ENCODE data around the gene RSL1D1.
A peak's percentile ranks its signal among the peaks of the same experiment; 100 is the strongest.

Gene RSL1D1

DNA sequence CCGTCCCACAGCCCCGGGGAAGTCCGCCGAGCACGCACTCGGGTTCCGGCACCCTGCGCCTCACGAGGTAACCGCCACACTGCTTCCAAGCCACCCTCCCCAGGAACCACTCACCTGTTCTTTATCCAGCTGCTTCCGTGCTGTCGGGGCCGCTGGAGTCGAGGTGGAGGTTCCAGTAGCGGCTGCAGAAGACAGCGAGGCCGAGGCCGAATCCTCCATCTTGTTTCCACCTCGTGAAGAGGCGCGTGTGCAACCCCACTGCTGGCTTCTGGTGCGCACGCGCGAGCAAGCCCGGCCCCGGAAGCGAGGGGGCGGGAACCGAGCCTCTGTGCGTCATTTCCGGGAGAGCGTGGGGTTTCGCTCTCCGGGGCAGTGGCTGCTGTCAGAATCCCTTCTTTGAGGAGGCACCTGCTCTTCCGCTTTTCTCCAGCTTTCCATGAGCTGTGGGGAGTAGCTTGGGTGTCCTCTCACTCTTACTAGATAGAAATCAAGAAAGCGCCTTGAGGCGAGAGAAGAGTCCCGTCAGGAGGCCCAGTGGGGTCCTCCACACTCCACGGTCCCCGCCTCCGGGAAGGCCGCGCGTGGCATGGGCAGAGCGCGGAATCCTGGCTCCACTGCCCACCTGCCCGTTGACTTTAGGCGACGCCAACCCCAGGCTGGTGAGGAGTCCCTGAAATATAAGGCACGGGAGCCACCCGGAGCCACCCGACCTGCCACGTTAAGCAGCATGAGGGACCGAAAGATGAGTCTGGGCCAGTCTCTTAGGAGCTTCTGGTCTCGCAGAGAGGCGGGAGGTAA is at the start of gene RSL1D1:
Gene RSL1D1 (minus strand): TSS at position 249 of the 798 bp plus-strand sequence. CDS start 30 bp downstream, at position 219.
- peak; percentile 82 for DNase-seq

DNA sequence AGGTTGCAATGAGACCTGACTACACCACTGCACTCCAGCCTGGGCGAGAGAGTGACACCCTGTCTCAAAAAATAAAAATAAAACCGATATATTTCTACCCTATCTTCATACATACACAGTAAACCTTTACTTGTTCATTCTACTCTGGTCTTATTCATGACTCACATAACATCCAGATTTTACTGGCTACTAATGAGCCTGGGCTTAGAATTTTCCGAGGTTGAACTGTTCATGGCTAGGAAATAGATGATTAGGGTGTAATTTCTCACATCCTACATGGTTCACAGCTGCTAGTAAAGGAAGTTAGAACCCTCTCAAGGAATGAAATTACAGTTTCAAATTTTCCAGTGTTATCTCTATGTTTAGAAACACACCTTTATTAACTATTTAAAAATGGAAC is 49.7 kb upstream of the RSL1D1 start:
- DNase-seq: no peak

GRCh38 chr16:11896486-11897176 is 45.3 kb upstream of the RSL1D1 start:
- no peak for DNase-seq

GRCh38 chr16:11893571-11893970 is 42.2 kb upstream of the RSL1D1 start:
- no peak for DNase-seq

- no peak for DNase-seq
Observed at GRCh38 chr16:11892761-11893160, 41.4 kb upstream of the RSL1D1 start.

GRCh38 chr16:11890231-11890965 is 39.1 kb upstream of the RSL1D1 start:
- no peak for DNase-seq

DNA sequence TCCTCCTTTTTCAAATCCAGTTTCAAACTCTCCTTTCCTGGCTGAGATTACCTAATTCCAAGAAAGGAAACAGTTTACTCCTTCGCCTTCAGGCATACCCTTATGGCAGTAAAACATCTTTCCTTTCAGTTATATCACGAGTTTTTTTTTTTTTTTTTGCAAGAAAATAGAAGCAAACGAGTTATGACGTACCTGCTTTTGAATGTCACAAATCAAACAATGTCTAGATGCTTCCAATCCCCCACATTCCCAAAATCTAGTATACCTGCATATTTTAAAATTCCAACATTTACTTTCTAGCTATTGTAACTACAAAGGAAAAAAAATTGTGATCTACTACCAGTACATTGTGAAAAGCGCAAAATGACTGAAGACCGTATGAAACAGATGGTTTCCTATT is 35.5 kb upstream of the RSL1D1 start:
- DNase-seq: no peak

- DNase-seq: no peak
Observed at GRCh38 chr16:11884035-11884434, 32.7 kb upstream of the RSL1D1 start.

DNA sequence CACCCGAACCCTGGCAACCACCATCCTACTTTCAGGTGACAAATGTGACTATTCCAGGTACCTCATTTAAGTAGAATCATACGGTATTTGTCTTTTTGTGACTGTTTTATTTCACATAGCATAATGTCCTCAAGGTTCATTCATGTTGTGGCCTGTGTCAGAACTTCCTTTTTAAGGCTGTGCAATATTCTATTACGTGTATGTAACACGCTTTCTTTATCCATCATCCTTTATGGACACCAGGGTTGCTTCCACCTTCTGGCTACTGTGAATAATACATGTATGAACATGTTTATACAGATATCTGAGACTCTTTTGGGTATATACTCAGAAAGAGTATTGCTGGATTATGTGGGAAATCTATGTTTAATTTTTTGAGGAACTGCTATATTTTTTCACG is 28.7 kb upstream of the RSL1D1 start:
- no peak for DNase-seq

DNA sequence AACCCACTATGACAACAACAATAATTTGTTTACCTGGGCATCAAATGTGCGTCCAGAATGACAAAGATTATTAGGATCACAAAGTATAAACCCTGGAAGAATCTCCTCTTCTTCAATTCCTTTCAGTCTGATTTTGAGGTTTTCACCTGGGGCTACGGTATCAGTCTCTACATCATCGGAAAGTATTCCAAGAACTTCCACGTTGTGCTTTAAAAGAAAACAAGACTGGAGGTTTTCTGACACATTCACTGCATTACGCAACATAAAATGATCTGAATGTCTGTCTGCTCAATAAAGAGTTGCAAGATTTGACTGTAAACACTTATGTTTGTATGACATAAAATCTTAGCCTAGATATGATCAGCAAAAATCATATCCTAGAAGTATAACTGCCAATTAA is 26.0 kb upstream of the RSL1D1 start:
- no peak for DNase-seq

GRCh38 chr16:11876306-11876705 is 25.0 kb upstream of the RSL1D1 start:
- DNase-seq: no peak

GRCh38 chr16:11875721-11876120 is 24.4 kb upstream of the RSL1D1 start:
- no peak for DNase-seq

- no peak for DNase-seq
Observed at GRCh38 chr16:11871193-11871592, 19.9 kb upstream of the RSL1D1 start.

GRCh38 chr16:11870399-11870798 is 19.1 kb upstream of the RSL1D1 start:
- no peak for DNase-seq

DNA sequence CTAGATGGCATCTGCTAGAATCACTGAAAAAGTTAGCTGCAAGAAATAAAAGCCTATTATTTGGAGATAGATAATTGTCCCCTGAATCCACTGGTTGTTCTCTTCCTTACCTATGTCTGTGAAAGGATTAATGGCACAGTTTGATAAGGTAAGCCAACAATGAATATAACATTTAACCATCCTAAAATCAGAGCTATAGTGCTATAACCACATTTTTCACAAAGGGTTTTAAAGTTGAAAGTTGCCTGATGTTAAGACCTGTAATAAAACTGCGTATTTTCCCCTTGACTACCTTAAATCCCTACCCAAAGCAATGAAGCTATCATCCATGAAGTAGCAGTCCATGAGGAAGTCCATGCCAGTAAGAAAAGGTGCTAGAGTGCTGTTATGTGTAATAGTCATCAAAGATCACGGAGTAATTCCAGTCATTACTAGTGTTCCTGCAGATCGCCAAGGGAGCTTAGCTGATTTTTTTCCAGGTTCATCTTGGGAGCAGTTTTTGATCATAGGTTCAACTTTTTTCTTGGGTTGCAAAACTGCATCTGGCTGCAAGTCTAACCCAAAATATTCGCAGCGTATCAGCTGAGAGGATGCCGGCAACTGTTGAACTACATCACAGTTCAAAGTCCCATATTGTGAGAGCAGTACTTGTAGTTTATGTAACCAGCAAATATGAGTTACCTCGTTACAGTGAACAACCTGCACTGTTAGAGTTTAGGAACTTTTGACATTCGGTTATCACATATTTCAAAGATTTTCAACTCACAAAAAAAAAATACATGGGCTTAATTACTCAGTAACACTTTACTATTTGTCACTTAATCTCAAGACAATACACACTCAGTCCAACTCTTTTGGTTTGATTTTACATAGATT is 18.2 kb upstream of the RSL1D1 start:
- DNase-seq: no peak

DNA sequence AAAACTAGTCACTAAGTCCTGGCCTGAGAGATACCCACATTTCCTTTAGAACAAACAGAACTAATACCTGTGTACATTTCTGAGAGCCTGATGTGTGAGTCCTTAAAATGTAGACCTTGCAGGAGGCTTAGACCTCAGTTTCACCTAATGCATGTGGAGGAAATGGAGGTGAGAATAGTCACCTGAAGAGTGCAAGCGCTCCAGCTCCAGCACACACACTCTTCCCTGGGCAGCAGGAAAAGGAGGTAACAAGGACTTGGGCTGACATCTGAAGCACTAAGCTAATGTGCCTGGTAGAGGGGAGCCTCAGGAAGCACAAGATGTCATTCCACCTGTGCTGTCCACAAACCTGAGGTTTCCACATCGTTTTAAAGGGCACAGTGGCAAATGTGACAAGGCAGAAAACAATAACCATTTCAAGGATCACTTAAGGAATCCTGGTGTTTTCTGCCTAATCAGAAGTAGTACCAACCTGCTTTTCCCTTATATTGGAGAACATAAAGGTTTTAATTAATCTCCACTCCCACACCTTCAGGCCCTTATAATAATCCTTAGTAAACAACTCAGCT is 17.2 kb upstream of the RSL1D1 start:
- no peak for DNase-seq

DNA sequence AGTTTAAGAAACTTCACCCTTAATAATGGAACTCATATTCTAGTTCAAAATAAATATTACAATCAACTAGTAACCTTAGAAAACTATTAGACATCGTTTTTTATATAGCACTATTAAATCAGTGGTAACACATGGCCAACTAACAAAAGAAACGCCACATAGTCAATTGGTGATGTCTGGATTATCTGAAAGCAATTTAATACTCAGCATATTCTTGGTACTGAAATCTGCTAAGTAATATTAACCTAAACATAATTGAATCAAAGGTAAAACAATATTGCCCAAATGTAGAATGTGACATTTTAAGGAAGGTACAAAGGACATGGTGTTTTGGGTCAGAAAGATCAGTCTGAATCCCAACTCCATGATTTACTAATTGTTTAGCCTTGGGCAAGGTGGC is 11.1 kb upstream of the RSL1D1 start:
- no peak for DNase-seq

- no peak for DNase-seq
Observed at GRCh38 chr16:11857161-11857560, 5.8 kb upstream of the RSL1D1 start.

DNA sequence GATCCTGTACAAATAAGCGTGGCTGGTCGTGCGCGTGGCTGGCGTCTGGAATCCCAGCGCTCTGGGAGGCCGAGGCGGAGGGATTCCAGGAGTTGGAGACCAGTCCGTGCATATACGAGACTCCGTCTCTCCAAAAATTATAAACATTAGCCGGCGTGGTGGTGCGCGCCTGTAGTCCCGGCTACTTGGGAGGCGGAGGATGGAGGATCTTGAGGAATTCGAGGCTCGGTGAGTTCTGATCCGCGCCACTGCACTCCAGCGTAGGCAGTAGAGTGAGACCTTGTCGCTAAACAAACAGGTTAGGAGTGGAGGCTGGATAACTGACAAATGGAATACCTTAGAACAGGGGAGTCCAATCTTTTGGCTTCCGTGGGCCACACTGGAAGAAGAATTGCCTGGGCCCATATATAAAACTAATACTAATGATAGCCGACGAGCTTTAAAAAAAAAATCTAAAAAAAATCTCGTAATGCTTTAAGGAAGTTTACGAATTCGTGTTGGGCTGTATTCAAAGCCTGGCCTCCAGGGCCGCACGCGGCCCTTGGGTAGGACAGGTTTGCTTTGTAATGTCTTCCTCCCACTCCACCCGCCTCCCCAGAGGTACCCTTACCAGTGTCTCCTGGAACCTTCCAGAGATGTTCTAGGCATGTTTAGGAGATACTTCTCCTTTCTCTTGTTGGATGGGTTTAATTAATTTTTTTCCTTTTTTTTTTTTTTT is 909 bp upstream of the RSL1D1 start:
- DNase-seq: no peak

DNA sequence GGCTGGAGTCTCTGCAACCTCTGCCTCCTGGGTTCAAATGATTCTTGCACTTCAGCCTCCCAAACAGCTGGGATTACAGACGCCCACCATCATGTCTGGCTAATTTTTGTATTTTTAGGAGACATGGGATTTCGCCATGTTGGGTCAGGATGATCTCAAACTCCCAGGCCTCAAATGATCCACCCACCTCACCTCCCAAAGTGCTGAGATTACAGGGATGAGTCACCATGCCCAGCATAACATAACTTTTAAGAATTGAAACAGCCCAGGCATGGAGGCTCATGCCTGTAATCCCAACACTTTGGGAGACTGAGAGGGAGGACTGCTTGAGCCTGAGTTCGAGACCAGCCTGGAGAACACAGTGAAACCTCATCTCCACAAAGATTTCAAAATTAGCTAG is 2.5 kb downstream of the RSL1D1 start:
- DNase-seq: no peak

GRCh38 chr16:11844499-11844898 is 6.8 kb downstream of the RSL1D1 start:
- no peak for DNase-seq

DNA sequence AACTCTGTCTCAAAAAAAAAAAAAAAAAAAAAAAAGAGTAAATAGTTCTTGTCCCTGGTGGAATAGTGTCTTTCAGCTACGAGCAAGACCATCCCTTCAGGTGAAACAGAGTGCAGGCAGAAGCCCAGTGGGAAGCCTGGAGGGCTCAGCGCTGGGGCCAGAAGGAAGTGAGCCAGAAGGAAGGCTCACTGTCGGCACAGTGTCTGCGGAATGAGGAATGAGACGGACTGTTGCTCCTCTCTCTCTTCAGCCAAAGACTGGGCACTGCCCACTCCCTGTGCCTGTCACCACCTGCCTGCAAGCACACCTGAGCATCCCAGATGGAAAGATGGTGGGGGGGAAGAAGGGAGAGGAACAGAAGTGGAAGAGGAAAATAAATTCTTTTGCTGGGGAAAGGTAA is 7.5 kb downstream of the RSL1D1 start:
- no peak for DNase-seq
